GM12878 (cell line): ENCODE results near the gene CCL22. TPM values are rescaled to one million over a fixed set of nuclear protein-coding genes. Genes with fewer than 3 reads are reported as not detected.

Experiments
- CBFB ChIP-seq: IDR thresholded peaks from 2 replicates; pipeline ENCODE4 v1.6.1; 2016; ENCODE audit warnings: antibody characterized with exemption, low read depth
- CREM ChIP-seq: IDR thresholded peaks from 2 replicates; pipeline ENCODE4 v1.6.1; 2014; ENCODE audit warnings: antibody characterized with exemption, low read depth
- KDM1A ChIP-seq: fragments of 200-600 bp; sonication (generic); IDR thresholded peaks from 2 replicates; pipeline ENCODE4 v1.6.1; 2016; ENCODE audit warnings: borderline replicate concordance
- MYC ChIP-seq: IDR thresholded peaks from 2 replicates; pipeline ENCODE4 v1.6.1; 2011; ENCODE audit warnings: mild to moderate bottlenecking, low read length, moderate library complexity, inconsistent platforms; ENCODE audit not compliant: insufficient read depth, insufficient replicate concordance, insufficient read length, severe bottlenecking
- SMC3 ChIP-seq: IDR thresholded peaks from 2 replicates; pipeline ENCODE4 v1.6.1; 2011; ENCODE audit warnings: low read length, improper control_type of control experiment, borderline replicate concordance
- polyA plus RNA-seq, 11 experiments: library from polyadenylated mRNA; depleted of rRNA in 4 of 11; unstranded in 6 of 11; stranded (reverse) in 5 of 11; fragments of >200 nt; fragmentation: Nextera tagmentation in 4 of 11; fragmentation: Illumina TruSeq in 1 of 11; extraction: Ambion mirVana in 4 of 11; extraction: Trizol in 1 of 11; gene quantifications; 1 replicate in 1 of 11; 2 replicates in 10 of 11; pipeline versions ENCODE4 v1.2.1 to v1.2.3, GENCODE V29; 2011 to 2016; ENCODE audit warnings: inconsistent platforms in 2 of 11, missing spikeins in 2 of 11, low read depth in 1 of 11
- total RNA-seq, 4 experiments: library from RNA; depleted of rRNA in 3 of 4; stranded (reverse); fragments of >200 nt in 3 of 4; fragmentation: Illumina TruSeq in 1 of 4; extraction: Trizol in 1 of 4; gene quantifications; 2 replicates each; pipeline versions ENCODE4 v1.2.1 to v1.2.3, GENCODE V29; 2013 to 2021
- TF ChIP-seq, protein P1 (sequence below): IDR thresholded peaks from 2 replicates; pipeline ENCODE4 v1.6.1; 2012; ENCODE audit warnings: improper control_type of control experiment, low read depth, low read length; ENCODE audit not compliant: insufficient replicate concordance
- TF ChIP-seq, protein P2 (sequence below): fragments of 450-650 bp; IDR thresholded peaks from 2 replicates; pipeline ENCODE4 v1.6.1; 2016; ENCODE audit warnings: mild to moderate bottlenecking, moderate library complexity, borderline replicate concordance
- TF ChIP-seq, protein P3 (sequence below): fragments of 450-650 bp; IDR thresholded peaks from 2 replicates; pipeline ENCODE4 v1.6.1; 2018; ENCODE audit warnings: mild to moderate bottlenecking, low read depth, moderate library complexity; ENCODE audit not compliant: partially characterized antibody
- TF ChIP-seq, protein P4 (sequence below): IDR thresholded peaks from 2 replicates; pipeline ENCODE4 v1.6.1; 2011; ENCODE audit warnings: borderline replicate concordance, low read depth, mild to moderate bottlenecking, moderate library complexity, low read length; ENCODE audit not compliant: insufficient read depth, poor library complexity, severe bottlenecking
- TF ChIP-seq, protein P5 (sequence below): IDR thresholded peaks from 2 replicates; pipeline ENCODE4 v1.6.1; 2011; ENCODE audit warnings: borderline replicate concordance, low read depth, mild to moderate bottlenecking, moderate library complexity, mixed read lengths, low read length; ENCODE audit not compliant: insufficient read depth; ENCODE audit errors: extremely low read length
- TF ChIP-seq, protein P6 (sequence below): fragments of 450-650 bp; IDR thresholded peaks from 2 replicates; pipeline ENCODE4 v1.6.1; 2017; ENCODE audit warnings: borderline replicate concordance

CCL22 gene
- total and polyA plus RNA-seq, 10 of the 15 experiments (the other 5 are each of a cell fraction or from before 2014, with no cell fraction given), result 38.0 to 704 (median 349) TPM

DNA sequence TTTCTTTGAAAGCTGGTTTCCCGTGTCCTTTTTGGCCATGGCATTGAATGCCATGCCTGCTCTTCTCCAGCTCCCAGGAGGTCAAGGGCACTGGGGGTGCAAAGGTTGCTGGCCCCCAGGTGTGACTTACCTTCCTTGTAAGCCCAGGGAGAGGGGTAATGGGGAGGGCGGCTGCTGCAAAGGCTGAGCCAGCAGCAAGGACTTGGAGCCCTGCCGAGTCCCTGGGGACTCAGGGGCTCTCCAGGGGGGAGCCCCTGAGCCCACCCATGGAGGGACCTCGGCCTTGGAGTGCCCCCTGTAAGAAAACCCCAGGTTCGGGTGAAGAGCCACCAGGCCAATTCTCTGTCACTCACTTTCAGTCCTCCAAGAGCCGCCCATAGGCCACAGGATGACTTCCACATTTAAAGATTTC lies 5.9 kb upstream of the CCL22 start (continued):
- TF ChIP-seq, protein P1, sequence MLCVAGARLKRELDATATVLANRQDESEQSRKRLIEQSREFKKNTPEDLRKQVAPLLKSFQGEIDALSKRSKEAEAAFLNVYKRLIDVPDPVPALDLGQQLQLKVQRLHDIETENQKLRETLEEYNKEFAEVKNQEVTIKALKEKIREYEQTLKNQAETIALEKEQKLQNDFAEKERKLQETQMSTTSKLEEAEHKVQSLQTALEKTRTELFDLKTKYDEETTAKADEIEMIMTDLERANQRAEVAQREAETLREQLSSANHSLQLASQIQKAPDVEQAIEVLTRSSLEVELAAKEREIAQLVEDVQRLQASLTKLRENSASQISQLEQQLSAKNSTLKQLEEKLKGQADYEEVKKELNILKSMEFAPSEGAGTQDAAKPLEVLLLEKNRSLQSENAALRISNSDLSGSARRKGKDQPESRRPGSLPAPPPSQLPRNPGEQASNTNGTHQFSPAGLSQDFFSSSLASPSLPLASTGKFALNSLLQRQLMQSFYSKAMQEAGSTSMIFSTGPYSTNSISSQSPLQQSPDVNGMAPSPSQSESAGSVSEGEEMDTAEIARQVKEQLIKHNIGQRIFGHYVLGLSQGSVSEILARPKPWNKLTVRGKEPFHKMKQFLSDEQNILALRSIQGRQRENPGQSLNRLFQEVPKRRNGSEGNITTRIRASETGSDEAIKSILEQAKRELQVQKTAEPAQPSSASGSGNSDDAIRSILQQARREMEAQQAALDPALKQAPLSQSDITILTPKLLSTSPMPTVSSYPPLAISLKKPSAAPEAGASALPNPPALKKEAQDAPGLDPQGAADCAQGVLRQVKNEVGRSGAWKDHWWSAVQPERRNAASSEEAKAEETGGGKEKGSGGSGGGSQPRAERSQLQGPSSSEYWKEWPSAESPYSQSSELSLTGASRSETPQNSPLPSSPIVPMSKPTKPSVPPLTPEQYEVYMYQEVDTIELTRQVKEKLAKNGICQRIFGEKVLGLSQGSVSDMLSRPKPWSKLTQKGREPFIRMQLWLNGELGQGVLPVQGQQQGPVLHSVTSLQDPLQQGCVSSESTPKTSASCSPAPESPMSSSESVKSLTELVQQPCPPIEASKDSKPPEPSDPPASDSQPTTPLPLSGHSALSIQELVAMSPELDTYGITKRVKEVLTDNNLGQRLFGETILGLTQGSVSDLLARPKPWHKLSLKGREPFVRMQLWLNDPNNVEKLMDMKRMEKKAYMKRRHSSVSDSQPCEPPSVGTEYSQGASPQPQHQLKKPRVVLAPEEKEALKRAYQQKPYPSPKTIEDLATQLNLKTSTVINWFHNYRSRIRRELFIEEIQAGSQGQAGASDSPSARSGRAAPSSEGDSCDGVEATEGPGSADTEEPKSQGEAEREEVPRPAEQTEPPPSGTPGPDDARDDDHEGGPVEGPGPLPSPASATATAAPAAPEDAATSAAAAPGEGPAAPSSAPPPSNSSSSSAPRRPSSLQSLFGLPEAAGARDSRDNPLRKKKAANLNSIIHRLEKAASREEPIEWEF, result no peak
- TF ChIP-seq, protein P2, sequence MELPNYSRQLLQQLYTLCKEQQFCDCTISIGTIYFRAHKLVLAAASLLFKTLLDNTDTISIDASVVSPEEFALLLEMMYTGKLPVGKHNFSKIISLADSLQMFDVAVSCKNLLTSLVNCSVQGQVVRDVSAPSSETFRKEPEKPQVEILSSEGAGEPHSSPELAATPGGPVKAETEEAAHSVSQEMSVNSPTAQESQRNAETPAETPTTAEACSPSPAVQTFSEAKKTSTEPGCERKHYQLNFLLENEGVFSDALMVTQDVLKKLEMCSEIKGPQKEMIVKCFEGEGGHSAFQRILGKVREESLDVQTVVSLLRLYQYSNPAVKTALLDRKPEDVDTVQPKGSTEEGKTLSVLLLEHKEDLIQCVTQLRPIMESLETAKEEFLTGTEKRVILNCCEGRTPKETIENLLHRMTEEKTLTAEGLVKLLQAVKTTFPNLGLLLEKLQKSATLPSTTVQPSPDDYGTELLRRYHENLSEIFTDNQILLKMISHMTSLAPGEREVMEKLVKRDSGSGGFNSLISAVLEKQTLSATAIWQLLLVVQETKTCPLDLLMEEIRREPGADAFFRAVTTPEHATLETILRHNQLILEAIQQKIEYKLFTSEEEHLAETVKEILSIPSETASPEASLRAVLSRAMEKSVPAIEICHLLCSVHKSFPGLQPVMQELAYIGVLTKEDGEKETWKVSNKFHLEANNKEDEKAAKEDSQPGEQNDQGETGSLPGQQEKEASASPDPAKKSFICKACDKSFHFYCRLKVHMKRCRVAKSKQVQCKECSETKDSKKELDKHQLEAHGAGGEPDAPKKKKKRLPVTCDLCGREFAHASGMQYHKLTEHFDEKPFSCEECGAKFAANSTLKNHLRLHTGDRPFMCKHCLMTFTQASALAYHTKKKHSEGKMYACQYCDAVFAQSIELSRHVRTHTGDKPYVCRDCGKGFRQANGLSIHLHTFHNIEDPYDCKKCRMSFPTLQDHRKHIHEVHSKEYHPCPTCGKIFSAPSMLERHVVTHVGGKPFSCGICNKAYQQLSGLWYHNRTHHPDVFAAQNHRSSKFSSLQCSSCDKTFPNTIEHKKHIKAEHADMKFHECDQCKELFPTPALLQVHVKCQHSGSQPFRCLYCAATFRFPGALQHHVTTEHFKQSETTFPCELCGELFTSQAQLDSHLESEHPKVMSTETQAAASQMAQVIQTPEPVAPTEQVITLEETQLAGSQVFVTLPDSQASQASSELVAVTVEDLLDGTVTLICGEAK, result no peak
- TF ChIP-seq MYC, result no peak
- TF ChIP-seq CBFB, result no peak
- TF ChIP-seq, protein P3, sequence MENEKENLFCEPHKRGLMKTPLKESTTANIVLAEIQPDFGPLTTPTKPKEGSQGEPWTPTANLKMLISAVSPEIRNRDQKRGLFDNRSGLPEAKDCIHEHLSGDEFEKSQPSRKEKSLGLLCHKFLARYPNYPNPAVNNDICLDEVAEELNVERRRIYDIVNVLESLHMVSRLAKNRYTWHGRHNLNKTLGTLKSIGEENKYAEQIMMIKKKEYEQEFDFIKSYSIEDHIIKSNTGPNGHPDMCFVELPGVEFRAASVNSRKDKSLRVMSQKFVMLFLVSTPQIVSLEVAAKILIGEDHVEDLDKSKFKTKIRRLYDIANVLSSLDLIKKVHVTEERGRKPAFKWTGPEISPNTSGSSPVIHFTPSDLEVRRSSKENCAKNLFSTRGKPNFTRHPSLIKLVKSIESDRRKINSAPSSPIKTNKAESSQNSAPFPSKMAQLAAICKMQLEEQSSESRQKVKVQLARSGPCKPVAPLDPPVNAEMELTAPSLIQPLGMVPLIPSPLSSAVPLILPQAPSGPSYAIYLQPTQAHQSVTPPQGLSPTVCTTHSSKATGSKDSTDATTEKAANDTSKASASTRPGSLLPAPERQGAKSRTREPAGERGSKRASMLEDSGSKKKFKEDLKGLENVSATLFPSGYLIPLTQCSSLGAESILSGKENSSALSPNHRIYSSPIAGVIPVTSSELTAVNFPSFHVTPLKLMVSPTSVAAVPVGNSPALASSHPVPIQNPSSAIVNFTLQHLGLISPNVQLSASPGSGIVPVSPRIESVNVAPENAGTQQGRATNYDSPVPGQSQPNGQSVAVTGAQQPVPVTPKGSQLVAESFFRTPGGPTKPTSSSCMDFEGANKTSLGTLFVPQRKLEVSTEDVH, result no peak
- no peak for TF ChIP-seq KDM1A
- TF ChIP-seq SMC3, result no peak
- TF ChIP-seq, protein P4, sequence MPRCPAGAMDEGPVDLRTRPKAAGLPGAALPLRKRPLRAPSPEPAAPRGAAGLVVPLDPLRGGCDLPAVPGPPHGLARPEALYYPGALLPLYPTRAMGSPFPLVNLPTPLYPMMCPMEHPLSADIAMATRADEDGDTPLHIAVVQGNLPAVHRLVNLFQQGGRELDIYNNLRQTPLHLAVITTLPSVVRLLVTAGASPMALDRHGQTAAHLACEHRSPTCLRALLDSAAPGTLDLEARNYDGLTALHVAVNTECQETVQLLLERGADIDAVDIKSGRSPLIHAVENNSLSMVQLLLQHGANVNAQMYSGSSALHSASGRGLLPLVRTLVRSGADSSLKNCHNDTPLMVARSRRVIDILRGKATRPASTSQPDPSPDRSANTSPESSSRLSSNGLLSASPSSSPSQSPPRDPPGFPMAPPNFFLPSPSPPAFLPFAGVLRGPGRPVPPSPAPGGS, result peak; percentile 49
- peak; percentile 15; the same call in 1 of the 2 replicates for TF ChIP-seq CREM
- TF ChIP-seq, protein P5, sequence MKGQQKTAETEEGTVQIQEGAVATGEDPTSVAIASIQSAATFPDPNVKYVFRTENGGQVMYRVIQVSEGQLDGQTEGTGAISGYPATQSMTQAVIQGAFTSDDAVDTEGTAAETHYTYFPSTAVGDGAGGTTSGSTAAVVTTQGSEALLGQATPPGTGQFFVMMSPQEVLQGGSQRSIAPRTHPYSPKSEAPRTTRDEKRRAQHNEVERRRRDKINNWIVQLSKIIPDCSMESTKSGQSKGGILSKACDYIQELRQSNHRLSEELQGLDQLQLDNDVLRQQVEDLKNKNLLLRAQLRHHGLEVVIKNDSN, result no peak
- TF ChIP-seq, protein P6, sequence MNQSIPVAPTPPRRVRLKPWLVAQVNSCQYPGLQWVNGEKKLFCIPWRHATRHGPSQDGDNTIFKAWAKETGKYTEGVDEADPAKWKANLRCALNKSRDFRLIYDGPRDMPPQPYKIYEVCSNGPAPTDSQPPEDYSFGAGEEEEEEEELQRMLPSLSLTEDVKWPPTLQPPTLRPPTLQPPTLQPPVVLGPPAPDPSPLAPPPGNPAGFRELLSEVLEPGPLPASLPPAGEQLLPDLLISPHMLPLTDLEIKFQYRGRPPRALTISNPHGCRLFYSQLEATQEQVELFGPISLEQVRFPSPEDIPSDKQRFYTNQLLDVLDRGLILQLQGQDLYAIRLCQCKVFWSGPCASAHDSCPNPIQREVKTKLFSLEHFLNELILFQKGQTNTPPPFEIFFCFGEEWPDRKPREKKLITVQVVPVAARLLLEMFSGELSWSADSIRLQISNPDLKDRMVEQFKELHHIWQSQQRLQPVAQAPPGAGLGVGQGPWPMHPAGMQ, result no peak
